ENCODE results near the gene TPSG1. TPM values are rescaled to one million over a fixed set of nuclear protein-coding genes. Genes with fewer than 3 reads are reported as not detected.
"Not testable (repeated sequence)": the region's sequence is repeated elsewhere in the genome, so short reads cannot be mapped to it uniquely, and the experiment has no call there.

Gene TPSG1
- total RNA-seq, 1 experiment from 2014 or later: not detected

DNA sequence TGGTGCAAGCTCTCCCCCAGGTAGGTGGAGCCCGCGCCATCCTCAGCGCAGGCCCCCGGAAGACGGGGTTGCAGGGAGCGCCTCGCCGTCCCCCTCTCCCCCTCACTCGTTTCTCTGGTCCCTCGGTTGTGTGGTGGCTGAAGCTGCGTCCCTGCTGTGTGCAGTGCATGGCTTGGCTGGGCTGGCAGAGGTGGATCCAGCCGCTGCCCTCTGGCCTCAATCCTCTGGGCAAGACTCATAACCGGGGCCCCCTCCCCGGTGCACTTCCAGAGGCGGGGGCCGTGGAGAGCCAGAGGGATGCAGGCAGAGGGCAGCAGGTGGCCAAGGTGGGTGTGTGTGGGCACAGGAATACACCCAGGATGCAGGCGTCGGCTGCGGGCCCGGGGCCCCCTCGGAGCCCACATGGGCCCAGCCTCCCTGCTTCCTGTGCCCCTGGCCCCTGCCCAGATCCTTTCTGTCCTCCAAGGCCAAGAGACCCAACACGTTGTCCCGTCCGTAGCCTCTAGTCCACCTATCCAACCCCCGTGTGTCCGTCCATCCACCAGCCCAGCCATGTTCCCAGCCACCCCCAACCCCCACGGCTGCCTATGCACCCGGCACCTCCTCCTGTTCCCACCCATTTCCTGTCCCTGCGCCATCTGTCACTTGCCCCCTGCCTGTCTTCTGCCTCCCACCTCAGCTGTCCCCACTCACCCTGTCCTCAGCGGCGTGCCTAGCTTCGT is 9.3 kb downstream of the TPSG1 start:
- DNase-seq (ENCODE audit: low read depth): no peak

DNA sequence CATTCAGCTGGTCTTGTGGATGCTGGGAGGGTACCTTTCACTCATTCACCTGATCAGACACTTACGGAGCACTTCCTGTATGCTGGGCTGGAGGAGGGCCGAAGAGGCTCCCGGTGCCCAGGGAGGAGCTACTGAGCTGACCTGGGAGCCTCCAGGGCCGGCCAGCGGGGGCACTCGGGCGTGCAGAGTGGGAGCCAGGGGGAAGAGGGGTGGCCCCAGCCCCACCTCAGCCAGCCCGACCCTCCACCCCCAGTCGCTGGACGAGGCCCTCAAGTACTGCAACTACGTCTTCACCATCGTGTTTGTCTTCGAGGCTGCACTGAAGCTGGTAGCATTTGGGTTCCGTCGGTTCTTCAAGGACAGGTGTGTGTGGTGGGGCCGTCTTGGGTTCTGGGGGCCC is 10.3 kb downstream of the TPSG1 start:
- DNase-seq (ENCODE audit: low read depth): no peak

DNA sequence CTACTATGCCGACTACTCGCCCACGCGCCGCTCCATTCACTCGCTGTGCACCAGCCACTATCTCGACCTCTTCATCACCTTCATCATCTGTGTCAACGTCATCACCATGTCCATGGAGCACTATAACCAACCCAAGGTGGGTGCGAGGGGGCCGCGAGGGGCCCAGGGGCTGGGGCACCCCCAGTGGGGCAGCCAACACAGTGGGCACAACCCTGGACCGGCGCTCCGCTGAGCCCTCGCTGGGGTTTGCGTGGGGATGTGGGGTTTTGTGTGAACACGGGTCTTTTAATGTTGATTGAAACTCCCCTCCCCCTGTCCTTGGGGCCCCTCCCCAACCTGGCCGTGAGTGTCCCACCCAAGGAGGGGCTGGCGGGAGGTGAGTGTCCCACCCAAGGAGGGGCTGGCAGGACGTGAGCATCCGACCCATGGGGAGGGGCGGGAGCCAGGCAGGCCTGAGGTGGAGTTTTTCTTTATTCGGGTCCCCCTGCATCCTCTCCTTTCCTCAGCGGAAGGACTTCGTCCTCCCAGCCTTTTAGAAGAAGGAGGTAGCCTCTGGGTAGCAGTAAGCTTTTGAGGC is 11.2 kb downstream of the TPSG1 start:
- no peak for DNase-seq (ENCODE audit: low read depth)

DNA sequence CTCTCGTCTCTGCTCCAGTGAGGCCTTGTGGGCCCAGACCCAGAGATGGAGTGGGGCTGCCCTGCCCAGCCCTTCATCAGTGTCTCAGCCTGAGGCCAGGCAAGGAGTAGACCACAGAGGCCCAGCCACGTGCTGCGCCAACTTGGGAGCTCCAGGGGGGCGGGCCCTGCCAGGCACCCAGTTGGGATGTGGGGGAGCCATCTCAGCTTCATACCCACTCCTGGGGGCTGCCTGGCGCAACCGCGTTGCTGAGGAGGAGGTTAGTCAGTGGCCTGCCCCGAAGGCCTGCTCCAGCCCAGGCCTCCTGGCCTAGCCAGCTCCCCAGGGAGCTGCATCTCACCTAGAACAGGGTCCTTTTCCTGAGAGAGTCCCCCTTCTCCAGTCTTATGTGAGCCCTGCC is 11.8 kb downstream of the TPSG1 start:
- DNase-seq (ENCODE audit: low read depth): no peak

DNA sequence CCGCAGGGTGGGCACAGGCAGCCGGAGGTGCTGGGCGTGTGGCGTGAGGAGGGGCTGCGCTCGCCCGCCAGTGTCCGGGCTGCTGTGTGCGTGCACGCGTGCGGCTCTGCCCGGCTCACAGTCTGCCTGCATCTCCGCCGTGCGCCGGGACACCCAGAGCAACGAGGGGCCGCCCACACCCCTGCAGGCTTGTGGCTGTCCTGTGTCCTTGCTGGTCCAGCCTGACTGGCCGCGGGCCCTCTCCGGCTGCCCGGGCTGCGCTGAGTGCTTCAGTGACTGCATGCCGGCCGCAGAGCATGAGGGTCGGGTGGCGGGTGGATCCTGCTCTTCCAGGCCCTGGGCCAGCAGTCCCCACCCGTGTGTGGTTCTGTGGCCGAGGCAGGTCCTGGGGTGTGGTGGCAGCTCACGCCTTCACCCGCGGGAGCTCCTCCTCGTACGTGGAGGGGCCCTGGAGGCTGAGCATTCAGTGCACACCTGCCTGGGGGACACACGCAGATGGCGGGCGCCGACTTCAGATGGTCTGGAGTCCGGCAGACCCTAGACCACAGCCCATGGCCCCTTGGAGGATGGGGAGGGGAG is 12.4 kb downstream of the TPSG1 start:
- no peak for DNase-seq (ENCODE audit: low read depth)

DNA sequence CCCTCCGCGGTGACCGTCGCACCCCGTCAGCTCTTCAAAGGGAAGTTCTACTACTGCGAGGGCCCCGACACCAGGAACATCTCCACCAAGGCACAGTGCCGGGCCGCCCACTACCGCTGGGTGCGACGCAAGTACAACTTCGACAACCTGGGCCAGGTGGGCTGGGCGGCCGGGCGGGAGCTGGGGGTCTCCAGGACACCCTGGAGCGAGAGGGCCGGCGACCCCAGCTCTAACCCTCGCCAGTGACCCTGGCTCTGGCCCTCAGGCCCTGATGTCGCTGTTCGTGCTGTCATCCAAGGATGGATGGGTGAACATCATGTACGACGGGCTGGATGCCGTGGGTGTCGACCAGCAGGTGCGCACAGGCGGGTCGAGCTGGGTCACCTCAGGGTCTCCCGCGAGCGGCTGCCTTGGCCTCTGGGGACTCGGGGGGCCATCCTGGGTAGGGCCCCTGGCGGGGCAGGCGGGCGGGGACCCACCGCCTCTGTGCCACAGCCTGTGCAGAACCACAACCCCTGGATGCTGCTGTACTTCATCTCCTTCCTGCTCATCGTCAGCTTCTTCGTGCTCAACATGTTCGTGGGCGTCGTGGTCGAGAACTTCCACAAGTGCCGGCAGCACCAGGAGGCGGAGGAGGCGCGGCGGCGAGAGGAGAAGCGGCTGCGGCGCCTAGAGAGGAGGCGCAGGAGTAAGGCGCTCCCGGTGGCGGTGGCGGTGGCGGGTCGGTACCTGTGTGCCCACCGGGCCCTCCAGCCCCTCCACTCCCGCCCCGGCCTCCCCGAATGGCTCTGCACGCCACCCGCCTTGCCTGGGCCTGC is 13.4 kb downstream of the TPSG1 start:
- DNase-seq (ENCODE audit: low read depth): no peak

DNA sequence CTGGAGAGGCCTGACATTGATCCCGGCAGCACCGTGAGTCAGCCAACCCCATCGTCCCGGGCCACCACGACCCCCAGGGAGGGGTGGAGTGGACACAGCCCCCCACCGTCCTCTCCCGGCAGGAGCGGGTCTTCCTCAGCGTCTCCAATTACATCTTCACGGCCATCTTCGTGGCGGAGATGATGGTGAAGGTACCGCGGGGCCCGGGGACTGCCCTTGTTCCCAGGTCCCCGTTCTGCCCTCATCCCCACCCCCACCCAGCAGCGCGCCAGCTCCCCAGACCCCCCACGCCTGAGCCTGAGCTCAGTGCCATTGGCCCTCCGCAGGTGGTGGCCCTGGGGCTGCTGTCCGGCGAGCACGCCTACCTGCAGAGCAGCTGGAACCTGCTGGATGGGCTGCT is 14.6 kb downstream of the TPSG1 start:
- DNase-seq (ENCODE audit: low read depth): no peak

DNA sequence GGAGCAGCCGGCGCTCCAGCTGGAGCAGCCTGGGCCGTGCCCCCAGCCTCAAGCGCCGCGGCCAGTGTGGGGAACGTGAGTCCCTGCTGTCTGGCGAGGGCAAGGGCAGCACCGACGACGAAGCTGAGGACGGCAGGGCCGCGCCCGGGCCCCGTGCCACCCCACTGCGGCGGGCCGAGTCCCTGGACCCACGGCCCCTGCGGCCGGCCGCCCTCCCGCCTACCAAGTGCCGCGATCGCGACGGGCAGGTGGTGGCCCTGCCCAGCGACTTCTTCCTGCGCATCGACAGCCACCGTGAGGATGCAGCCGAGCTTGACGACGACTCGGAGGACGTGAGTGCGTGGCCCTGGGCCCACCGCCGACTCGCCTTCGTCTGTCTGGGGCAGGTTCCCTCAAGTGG is 16.0 kb downstream of the TPSG1 start:
- no peak for DNase-seq (ENCODE audit: low read depth)

DNA sequence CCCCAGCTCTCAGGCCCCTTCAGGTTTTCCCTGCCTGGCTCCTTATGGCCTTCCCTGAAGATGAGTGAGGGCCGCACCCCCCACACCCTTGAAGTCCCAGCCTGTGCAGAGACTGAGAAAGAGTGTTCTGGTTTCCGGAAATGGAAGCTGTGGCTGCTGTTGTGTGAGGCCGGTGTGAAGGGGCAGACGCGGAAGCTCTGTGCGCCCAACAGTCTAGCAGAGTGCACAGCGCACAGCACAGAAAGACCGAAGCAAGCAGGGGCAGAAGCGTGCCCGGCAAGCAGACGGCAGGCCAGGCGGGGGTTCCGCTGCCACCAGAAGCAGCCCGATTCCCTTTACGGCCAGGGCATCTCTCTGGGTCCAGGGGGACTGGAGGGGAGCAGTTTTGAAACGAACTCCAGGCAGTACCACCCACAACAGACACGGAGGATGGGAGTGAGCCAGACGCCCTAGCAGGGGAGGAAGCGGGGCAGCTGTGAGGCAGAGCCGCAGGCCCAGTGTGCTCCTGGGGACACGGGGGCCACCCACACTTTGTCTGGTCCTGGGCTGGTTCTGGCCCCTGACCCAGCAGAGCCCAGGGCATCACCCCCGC is 16.7 kb downstream of the TPSG1 start:
- no peak for DNase-seq (ENCODE audit: low read depth)

DNA sequence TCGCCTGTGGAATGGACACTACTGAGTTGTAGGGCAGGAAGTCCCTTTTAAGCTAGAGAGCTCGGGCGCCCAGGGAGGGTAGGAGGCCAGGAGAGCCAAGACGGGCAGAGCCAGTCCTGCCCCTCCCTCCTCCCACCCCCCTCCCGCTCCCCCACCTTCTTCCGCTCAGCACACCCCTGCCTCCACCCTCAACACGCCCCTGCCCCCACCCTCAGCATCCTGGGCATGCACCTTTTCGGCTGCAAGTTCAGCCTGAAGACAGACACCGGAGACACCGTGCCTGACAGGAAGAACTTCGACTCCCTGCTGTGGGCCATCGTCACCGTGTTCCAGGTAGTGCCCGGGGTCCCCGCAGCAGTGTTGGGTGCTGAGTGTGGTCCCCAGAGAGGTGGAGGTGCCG is 18.3 kb downstream of the TPSG1 start:
- DNase-seq (ENCODE audit: low read depth): no peak

DNA sequence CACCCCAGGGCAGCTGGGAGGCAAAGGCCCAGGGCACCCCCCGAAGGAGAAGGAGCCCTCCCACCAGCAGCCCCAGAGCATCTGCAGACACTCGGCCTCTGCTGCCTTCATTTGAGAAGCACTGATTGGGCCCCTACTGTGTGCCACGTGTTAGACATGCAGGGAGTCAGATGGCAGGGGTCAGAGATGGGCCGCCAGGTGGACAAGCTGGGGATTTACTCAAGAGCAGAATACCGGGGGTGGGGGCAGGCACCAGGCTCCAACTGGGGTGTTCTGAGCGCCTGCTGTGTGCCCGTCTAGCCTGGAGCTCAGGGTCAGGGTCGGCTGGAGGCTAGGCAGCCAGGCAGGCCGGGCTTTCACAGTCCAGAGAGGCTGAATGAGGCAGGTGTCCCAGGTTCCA is 18.7 kb downstream of the TPSG1 start:
- no peak for DNase-seq (ENCODE audit: low read depth)

DNA sequence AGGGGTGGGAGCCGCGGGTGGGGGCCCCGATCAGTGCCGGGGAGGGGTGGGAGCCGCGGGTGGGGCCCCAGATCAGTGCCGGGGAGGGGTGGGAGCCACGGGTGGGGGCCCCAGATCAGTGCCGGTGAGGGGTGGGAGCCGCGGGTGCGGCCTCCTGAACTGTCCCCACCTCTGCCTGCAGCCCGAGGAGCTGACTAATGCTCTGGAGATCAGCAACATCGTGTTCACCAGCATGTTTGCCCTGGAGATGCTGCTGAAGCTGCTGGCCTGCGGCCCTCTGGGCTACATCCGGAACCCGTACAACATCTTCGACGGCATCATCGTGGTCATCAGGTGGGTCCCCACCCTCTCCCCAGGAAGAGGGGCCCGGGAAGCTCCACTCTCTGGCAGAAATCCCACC is 20.1 kb downstream of the TPSG1 start:
- no peak for DNase-seq (ENCODE audit: low read depth)

DNA sequence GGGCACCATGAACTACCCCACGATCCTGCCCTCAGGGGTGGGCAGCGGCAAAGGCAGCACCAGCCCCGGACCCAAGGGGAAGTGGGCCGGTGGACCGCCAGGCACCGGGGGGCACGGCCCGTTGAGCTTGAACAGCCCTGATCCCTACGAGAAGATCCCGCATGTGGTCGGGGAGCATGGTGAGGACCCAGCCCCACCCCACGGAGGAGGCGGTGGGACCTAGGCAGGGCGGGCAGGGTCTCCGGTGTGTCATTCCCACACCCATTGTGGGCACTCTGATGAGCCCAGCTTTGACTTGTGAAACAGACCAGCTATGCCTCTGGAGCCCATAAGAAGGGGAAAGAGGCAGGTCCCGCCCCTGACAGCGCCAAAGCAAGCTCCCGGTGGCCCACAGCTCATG is 22.8 kb downstream of the TPSG1 start:
- DNase-seq (ENCODE audit: low read depth): no peak

DNA sequence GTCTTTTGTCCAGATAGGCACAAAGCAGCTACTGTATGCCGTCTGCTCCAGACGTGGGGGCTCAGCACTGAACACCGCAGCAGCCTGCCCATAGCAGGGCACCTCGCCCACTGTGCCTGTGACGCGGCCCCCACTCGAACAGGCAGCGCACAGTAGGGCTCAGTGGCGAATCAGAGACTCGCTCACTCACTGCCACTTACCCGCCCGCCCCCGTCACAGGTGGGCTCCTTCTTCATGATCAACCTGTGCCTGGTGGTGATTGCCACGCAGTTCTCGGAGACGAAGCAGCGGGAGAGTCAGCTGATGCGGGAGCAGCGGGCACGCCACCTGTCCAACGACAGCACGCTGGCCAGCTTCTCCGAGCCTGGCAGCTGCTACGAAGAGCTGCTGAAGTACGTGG is 23.6 kb downstream of the TPSG1 start:
- DNase-seq (ENCODE audit: low read depth): no peak

DNA sequence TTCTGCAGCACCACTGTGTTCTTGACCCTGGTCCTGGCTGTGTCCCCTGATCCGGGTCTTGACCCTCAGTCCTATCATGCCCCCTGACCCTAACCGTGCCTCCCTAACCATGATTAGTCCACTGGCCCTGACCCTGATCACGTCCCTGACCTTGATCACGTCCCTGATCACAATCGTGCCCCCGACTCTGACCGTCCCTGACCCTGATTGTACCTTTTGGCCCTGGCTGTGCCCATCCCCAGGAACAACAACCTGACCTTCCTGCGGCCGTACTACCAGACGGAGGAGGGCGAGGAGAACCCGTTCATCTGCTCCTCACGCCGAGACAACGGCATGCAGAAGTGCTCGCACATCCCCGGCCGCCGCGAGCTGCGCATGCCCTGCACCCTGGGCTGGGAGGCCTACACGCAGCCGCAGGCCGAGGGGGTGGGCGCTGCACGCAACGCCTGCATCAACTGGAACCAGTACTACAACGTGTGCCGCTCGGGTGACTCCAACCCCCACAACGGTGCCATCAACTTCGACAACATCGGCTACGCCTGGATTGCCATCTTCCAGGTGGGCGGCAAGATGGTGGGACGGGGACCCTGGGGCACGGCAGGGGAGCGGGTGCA is 24.9 kb downstream of the TPSG1 start:
- no peak for DNase-seq (ENCODE audit: low read depth)

DNA sequence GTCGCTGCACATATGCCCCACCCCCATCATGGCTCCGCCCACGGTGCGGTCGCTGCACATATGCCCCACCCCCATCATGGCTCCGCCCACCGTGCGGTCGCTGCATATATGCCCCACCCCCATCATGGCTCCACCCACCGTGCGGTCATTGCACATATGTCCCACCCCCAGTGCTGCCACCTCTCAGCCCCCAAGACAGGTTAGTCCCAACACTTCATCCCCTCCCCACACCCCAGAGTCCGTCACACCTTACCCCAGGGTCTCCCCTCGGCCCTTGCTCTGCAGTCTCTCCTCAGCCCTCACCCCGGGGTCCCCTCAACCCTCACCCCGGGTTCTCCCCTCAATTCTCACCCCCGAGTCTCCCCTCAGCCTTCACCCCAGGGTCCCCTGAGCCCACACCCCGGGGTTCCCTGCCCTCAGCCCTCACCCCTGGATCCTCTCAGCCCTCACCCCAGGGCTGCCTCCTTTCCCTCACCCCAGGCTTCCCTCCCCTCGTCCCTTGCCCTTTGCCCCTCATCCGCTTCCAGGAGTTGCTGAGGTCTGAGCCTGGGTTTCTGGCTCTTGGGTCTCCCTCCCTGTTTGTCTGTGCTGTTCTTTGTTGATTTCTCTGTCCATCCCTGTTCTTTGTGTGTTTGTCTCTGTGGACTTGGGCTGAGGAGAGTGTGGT is 25.6 kb downstream of the TPSG1 start:
- DNase-seq (ENCODE audit: low read depth): no peak

DNA sequence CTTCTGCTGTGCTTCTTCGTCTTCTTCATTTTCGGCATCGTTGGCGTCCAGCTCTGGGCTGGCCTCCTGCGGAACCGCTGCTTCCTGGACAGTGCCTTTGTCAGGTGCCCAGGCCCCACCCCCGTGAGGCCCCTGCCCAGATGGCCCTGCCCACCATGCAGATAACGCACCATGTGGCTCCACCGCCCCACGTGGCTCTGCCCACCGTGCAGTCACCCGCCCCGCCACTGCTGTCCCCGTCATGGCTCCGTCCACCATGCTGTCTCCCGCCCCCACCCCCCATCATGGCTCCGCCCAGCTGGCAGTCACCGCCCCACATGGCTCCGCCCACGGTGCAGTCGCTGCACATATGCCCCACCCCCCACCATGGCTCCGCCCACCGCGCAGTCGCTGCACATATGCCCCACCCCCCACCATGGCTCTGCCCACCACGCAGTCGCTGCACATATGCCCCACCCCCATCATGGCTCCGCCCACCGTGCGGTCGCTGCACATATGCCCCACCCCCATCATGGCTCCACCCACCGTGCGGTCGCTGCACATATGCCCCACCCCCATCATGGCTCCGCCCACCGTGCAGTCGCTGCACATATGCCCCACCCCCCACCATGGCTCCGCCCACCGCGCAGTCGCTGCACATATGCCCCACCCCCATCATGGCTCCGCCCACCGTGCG is 26.3 kb downstream of the TPSG1 start:
- not testable (repeated sequence) for DNase-seq (ENCODE audit: low read depth)

DNA sequence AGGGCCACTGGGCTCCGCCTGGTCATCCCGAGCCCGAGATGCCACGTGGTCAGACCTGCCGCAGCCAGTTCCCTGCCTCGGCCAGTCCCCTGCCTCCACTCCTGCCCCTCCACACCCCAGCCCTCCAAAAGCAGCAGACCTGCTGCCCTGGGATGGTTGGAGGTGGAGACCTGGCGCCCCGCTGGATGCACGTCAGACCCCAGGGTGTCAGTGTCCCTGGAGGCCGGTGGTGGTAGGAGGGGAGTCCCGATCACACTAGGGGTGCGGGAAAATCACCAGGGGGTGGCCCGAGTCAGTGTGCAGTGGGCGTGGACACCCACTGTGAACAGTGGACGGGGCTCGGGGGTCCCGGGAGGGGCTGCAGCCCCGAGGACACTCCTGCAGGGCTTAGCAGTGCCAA is 26.9 kb downstream of the TPSG1 start:
- DNase-seq (ENCODE audit: low read depth): no peak

DNA sequence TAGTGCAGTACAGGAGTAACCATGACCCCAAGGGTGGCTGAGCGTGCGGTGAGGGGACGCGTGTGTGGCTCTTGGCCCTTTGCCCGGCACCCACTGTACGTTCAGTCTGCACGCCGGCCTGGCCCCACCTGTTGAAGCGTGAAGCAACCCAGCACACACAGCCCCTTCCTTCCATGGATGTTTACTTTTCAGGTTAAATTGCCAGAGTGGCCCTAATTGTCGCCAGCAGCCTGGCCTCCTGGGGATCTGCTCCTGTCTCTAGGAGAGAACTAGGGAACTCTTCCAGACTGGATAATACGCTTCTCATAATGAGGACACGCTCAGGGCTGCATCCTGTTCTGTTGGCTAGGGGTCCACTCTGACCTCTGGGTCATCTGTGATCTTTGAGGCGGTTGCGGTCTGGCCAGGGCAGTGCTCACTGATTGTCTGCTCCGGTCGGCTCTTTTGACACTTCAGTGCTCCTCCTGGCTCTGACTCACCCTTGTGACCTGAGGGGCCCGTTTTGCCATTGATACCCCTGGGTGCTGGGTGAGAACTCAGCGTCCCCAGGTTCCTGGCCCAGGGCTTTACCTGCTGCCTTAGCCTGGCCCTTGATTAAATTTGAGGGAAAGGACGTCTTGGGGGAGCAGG is 27.7 kb downstream of the TPSG1 start:
- DNase-seq (ENCODE audit: low read depth): no peak

DNA sequence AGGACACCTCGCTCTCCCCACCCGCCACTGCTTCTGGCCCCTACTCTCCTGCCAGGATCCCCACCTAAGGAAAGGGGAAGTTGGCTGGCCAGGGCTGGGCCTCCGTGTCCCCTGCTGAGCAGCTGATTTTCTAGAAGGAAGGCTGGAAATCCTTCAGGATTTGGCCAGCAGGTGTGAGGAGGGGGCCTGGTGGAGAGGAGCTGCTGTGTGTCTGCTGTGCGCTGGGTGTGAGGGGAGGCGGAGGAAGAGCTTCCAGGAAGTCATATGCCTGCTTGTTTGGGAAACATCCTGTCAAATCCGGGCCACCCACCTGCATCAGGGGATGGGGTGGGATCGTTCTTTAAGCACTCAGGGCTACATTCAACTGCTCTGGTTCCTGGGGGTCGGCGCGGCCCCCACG is 28.6 kb downstream of the TPSG1 start:
- no peak for DNase-seq (ENCODE audit: low read depth)

Data from LHCN-M2 (cell line).